Subcutaneous adipose tissue (tissue), 4 donors: ENCODE measurements around the gene FAM83F. TPM values are rescaled to one million over a fixed set of nuclear protein-coding genes. Genes with fewer than 3 reads are reported as not detected.

ENCODE experiments used
- total RNA-seq, 4 donors: library from RNA; depleted of rRNA; stranded (reverse); fragments of >200 nt; gene quantifications; one replicate each; pipeline ENCODE4 v1.1.0, GENCODE V29; 2016
- TF ChIP-seq, protein P1 (sequence below): fragments of 450-650 bp; IDR thresholded peaks from one replicate; pipeline ENCODE4 v1.5.1; 2016; ENCODE audit warnings: low read depth, mild to moderate bottlenecking, control low read depth, antibody characterized with exemption, moderate library complexity

FAM83F gene
- total RNA-seq, 4 donors from 2014 or later = 0.17 to 6.8 (median 3.0) TPM

GRCh38 chr22:40077646-40078016, 82.9 kb downstream of the FAM83F start:
- TF ChIP-seq, protein P1, sequence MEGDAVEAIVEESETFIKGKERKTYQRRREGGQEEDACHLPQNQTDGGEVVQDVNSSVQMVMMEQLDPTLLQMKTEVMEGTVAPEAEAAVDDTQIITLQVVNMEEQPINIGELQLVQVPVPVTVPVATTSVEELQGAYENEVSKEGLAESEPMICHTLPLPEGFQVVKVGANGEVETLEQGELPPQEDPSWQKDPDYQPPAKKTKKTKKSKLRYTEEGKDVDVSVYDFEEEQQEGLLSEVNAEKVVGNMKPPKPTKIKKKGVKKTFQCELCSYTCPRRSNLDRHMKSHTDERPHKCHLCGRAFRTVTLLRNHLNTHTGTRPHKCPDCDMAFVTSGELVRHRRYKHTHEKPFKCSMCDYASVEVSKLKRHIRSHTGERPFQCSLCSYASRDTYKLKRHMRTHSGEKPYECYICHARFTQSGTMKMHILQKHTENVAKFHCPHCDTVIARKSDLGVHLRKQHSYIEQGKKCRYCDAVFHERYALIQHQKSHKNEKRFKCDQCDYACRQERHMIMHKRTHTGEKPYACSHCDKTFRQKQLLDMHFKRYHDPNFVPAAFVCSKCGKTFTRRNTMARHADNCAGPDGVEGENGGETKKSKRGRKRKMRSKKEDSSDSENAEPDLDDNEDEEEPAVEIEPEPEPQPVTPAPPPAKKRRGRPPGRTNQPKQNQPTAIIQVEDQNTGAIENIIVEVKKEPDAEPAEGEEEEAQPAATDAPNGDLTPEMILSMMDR = no peak

GRCh38 chr22:40081662-40082061, 86.9 kb downstream of the FAM83F start:
- TF ChIP-seq, protein P1 = no peak

- TF ChIP-seq, protein P1 = no peak
Observed at GRCh38 chr22:40082184-40082583, 87.4 kb downstream of the FAM83F start.

- TF ChIP-seq, protein P1 = no peak
Observed at GRCh38 chr22:40083794-40084193, 89.0 kb downstream of the FAM83F start.

DNA sequence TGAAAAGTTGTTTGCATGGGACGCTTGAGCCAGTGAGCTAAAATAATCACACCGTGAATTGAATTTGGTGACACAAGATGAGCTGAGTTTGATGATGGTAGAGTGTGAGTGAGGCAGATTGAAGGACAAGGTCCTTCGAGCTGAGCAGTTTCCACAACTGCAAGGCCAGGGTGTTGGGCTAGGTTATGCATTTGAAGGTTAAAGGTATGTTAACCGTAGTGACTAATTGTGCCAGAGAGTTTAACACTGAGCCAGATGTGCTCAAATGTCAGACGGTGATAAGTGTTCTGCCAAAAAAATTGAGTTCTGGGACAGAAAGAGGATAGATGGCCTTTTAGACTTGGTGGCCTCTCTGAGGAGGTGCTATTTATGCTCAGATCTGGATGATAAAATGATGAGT, 89.5 kb downstream of the FAM83F start:
- TF ChIP-seq, protein P1 = no peak

DNA sequence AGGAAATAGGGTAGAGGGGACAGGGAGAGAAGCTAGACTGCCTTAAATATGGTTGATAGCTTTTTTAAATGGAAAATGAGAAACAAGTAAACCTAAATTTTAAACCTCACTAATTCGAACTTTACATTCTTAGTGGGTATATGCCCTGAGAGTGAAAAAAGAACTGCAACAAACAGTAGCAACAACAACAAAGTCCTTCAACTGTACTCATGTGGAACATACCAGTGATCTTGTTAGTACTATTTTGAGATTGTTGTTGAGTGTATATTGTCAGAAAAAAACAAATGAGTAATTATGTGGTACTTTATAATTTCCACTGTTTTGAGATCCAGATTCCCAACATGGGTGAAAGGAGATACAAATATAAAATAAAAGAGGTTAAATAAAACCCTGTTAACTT, 94.1 kb downstream of the FAM83F start:
- TF ChIP-seq, protein P1 = no peak

Other genes starting within 250 kb of the FAM83F start
- under 1 TPM in 1 of 4 donors, not detected in 3; 0.22 TPM for gene ENTHD1, start 101.2 kb upstream of the FAM83F start, total RNA-seq
- 1 to 10 TPM in 3 of 4 donors, under 1 TPM in 1; 0.75 to 4.8 (median 1.4) TPM for gene GRAP2, start 93.9 kb upstream of the FAM83F start, total RNA-seq
- gene TMA7B, start 34.6 kb upstream of the FAM83F start, total RNA-seq = not detected
- gene TNRC6B, start 183.0 kb downstream of the FAM83F start, total RNA-seq = 10 to 100 TPM; 32.6 to 37.1 (median 36.7) TPM